ENCODE measurements around the gene PAAF1. TPM values are rescaled to one million over a fixed set of nuclear protein-coding genes. Genes with fewer than 3 reads are reported as not detected.

Gene PAAF1
- total RNA-seq, 2 donors from 2014 or later, result 8.7 to 8.8 TPM

DNA sequence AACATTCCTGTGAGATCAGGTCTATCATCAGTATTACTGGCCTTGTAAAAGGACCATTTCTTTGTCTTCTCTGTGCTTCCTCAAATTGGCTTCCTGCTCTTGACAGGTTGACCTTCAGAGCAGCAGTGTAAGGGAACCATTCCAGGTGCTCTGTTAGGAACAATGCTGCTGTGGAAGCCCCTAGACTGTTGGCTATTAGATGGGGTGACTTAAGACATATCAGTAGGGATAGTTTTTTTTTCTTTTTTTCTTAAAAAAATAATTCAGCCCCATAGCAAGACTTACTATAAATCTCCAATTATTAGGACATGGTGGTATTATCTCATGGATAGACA, 37.7 kb upstream of the PAAF1 start:
- H3K27ac ChIP-seq, result no peak overlapping the region
- no peaks in the 10 kb centered on the region for H3K27me3 ChIP-seq (replicated peaks; ENCODE audit: insufficient read depth)
- no peaks in the 10 kb centered on the region for H3K4me1 ChIP-seq (ENCODE audit: control insufficient read depth in 1 of 2, low read depth in 2 of 2)
- peaks cover 4% of the 10 kb centered on the region for H3K36me3 ChIP-seq
- no peak overlapping the region for H3K4me3 ChIP-seq
- no peaks in the 10 kb centered on the region for H3K9me3 ChIP-seq
- no peak for ATAC-seq (ENCODE audit: insufficient number of reproducible peaks, low FRiP score, low read depth)
- no peak for DNase-seq (ENCODE audit: low spot score)
- TF ChIP-seq CTCF (IDR thresholded peaks at IDR 0.05), result no peak

DNA sequence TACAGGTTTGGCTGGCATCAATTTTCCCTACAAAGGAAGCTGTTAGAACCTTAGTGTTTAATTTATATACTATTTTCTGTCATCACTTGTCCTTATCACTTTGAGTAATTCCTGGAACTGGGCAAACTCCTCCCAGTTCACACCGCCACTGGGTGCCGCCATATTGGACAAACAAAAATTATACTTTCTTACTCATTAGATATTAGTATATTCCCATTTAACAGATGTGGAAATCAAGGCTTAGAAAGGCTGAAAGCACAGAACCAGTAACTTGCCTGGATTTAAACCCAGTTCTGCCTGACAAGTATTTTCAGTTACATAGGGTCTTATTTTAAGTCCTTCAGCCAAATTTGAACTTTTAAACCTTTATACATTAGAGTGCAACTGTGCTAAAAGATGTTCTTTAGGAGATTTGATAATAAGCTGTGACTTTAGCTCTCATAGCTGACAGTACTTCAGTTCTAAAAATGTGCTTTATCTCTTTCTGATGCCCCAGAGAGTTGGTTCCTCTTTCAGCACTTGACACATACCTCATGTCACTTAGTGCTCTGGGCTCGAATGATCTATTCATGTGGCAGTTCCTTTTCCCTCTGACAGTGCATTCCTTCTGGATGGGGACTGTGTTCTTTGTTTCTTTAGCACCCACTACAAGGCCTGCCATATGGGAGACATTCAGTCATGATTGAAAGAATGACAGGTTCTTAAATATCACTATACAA, 25.6 kb upstream of the PAAF1 start:
- Histone ChIP-seq H3K36me3 (no peaks in the 10 kb centered on the region), H3K4me1 (ENCODE audit: control insufficient read depth in 1 of 2, low read depth in 2 of 2) (no peaks in the 10 kb centered on the region), H3K27ac (no peak overlapping the region), H3K27me3 (replicated peaks; ENCODE audit: insufficient read depth) (no peaks in the 10 kb centered on the region), H3K4me3 (no peak overlapping the region), H3K9me3 (no peaks in the 10 kb centered on the region)
- DNase-seq (ENCODE audit: low spot score) (no peak), ATAC-seq (ENCODE audit: insufficient number of reproducible peaks, low FRiP score, low read depth) (no peak)
- no peak for TF ChIP-seq CTCF (IDR thresholded peaks at IDR 0.05)

DNA sequence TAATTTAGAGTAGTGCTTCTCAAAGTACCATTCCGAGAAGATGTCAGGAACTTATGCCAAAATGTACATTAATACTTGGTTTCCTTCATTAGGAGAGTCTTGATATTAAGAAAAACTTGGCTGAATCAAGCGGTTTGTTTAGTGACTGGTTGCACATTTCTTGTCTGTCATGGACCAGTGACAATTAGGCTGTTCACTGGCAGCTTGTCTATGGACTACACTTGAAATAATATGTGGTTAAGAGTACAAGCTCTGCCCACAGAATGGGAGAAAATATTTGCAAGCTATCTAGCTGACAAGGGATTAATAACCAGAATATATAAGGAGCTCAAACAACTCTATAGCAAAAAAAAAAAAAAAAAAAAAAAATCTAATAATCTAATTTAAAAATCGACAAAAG, 24.8 kb upstream of the PAAF1 start:
- no peak overlapping the region for H3K27ac ChIP-seq
- ATAC-seq (ENCODE audit: insufficient number of reproducible peaks, low FRiP score, low read depth), result no peak
- H3K4me3 ChIP-seq, result no peak overlapping the region
- H3K9me3 ChIP-seq, result no peaks in the 10 kb centered on the region
- no peaks in the 10 kb centered on the region for H3K27me3 ChIP-seq (replicated peaks; ENCODE audit: insufficient read depth)
- DNase-seq (ENCODE audit: low spot score), result no peak
- no peaks in the 10 kb centered on the region for H3K4me1 ChIP-seq (ENCODE audit: control insufficient read depth in 1 of 2, low read depth in 2 of 2)
- no peak for TF ChIP-seq CTCF (IDR thresholded peaks at IDR 0.05)
- no peaks in the 10 kb centered on the region for H3K36me3 ChIP-seq

- Histone ChIP-seq H3K9me3 (no peaks in the 10 kb centered on the region), H3K4me1 (ENCODE audit: control insufficient read depth in 1 of 2, low read depth in 2 of 2) (no peaks in the 10 kb centered on the region), H3K27me3 (replicated peaks; ENCODE audit: insufficient read depth) (no peaks in the 10 kb centered on the region), H3K36me3 (no peaks in the 10 kb centered on the region), H3K27ac (no peak overlapping the region), H3K4me3 (no peak overlapping the region)
- ATAC-seq (ENCODE audit: insufficient number of reproducible peaks, low FRiP score, low read depth), result no peak
- DNase-seq (ENCODE audit: low spot score), result no peak
- TF ChIP-seq CTCF (IDR thresholded peaks at IDR 0.05), result no peak
These were observed 22.1 kb upstream of the PAAF1 start for GRCh38 chr11:73854680-73855079.

- H3K4me1 ChIP-seq (ENCODE audit: control insufficient read depth in 1 of 2, low read depth in 2 of 2), result no peaks in the 10 kb centered on the region
- H3K4me3 ChIP-seq, result no peak overlapping the region
- DNase-seq (ENCODE audit: low spot score) (no peak), ATAC-seq (ENCODE audit: insufficient number of reproducible peaks, low FRiP score, low read depth) (no peak)
- H3K27me3 ChIP-seq (replicated peaks; ENCODE audit: insufficient read depth), result no peaks in the 10 kb centered on the region
- no peak overlapping the region for H3K27ac ChIP-seq
- peaks cover 9% of the 10 kb centered on the region for H3K36me3 ChIP-seq
- no peaks in the 10 kb centered on the region for H3K9me3 ChIP-seq
- no peak for TF ChIP-seq CTCF (IDR thresholded peaks at IDR 0.05)
These were observed 20.7 kb upstream of the PAAF1 start for GRCh38 chr11:73856031-73856567.

Data from thoracic aorta (tissue), 2 donors.